WTC11 (cell line): ENCODE data around the gene DISP2. TPM values are rescaled to one million over a fixed set of nuclear protein-coding genes. Genes with fewer than 3 reads are reported as not detected.

ENCODE experiments used
- ATAC-seq: fragments of 200-7000 bp; cut with Tn5 transposase; 2 replicates; pipeline ENCODE4 v1.10.0; 2021; ENCODE audit warnings: mild to moderate bottlenecking, moderate library complexity
- CTCF ChIA-PET: fragments of 300-600 bp; sonication (Branson Sonifier 250); formaldehyde crosslinking; loops from one replicate; lab custom pipeline; 2021; ENCODE audit warnings: antibody characterized with exemption; lab: Charles Lee
- POLR2A ChIA-PET: fragments of 350-600 bp; sonication (Branson Sonifier 250); formaldehyde crosslinking; loops from one replicate; lab custom pipeline; 2021; ENCODE audit warnings: antibody characterized with exemption; lab: Charles Lee
- DNase-seq: peaks from one replicate; pipeline ENCODE4 v3.0.0; 2021; ENCODE audit warnings: low spot score
- H3K27ac Mint-ChIP-seq: 2 replicates; pipeline ENCODE4 v1.8.0; 2021; ENCODE audit warnings: mixed read lengths
- H3K27me3 Mint-ChIP-seq: 2 replicates; pipeline ENCODE4 v1.8.0; 2021; ENCODE audit warnings: low read depth, mild to moderate bottlenecking, moderate library complexity, mixed read lengths
- H3K36me3 Mint-ChIP-seq: 2 replicates; pipeline ENCODE4 v1.8.0; 2021; ENCODE audit warnings: mixed read lengths
- H3K4me1 Mint-ChIP-seq: 2 replicates; pipeline ENCODE4 v1.8.0; 2022; ENCODE audit warnings: mixed read lengths
- H3K4me3 Mint-ChIP-seq: 2 replicates; pipeline ENCODE4 v1.8.0; 2021; ENCODE audit warnings: mild to moderate bottlenecking, moderate library complexity, mixed read lengths
- H3K9me3 Mint-ChIP-seq: 2 replicates; pipeline ENCODE4 v1.8.0; 2021; ENCODE audit warnings: mixed read lengths
- AFF4 ChIP-seq: sonication (generic); formaldehyde crosslinking; IDR thresholded peaks from 2 replicates; pipeline ENCODE4 v1.8.1; 2023; ENCODE audit warnings: mild to moderate bottlenecking, missing genetic modification reagents, borderline replicate concordance
- AR ChIP-seq: fragments of 250-450 bp; sonication (Bioruptor Pico); IDR thresholded peaks from 2 replicates; pipeline ENCODE4 v1.9.0; 2021; ENCODE audit warnings: mild to moderate bottlenecking
- ATF2 ChIP-seq: sonication (generic); formaldehyde crosslinking; IDR thresholded peaks from 2 replicates; pipeline ENCODE4 v1.8.1; 2022; ENCODE audit warnings: low read depth, missing genetic modification reagents, borderline replicate concordance
- ETV6 ChIP-seq: sonication (generic); formaldehyde crosslinking; IDR thresholded peaks from 2 replicates; pipeline ENCODE4 v1.8.1; 2022; ENCODE audit warnings: mild to moderate bottlenecking, missing genetic modification reagents
- FOXJ3 ChIP-seq: sonication (generic); formaldehyde crosslinking; IDR thresholded peaks from 2 replicates; pipeline ENCODE4 v1.9.0; 2021; ENCODE audit warnings: missing genetic modification reagents, mild to moderate bottlenecking, borderline replicate concordance
- FOXP4 ChIP-seq: sonication (generic); formaldehyde crosslinking; IDR thresholded peaks from 2 replicates; pipeline ENCODE4 v1.8.0; 2022; ENCODE audit warnings: mild to moderate bottlenecking, missing genetic modification reagents
- GTF2I ChIP-seq: fragments of 250-450 bp; sonication (Bioruptor Pico); conservative IDR thresholded peaks from 2 replicates; pipeline ENCODE4 v1.4.0; 2021; ENCODE audit warnings: mild to moderate bottlenecking
- HMGXB4 ChIP-seq: sonication (generic); formaldehyde crosslinking; IDR thresholded peaks from 2 replicates; pipeline ENCODE4 v1.8.1; 2023; ENCODE audit warnings: mild to moderate bottlenecking, moderate library complexity, missing genetic modification reagents
- IRF2 ChIP-seq: sonication (generic); formaldehyde crosslinking; IDR thresholded peaks from 2 replicates; pipeline ENCODE4 v1.8.0; 2022; ENCODE audit warnings: low read depth, missing genetic modification reagents, borderline replicate concordance
- JAZF1 ChIP-seq: fragments of 250-450 bp; sonication (Bioruptor Pico); IDR thresholded peaks from 2 replicates; pipeline ENCODE4 v1.9.0; 2021; ENCODE audit warnings: moderate library complexity, mild to moderate bottlenecking, inconsistent platforms
- MLX ChIP-seq: sonication (generic); formaldehyde crosslinking; IDR thresholded peaks from 2 replicates; pipeline ENCODE4 v1.8.1; 2023; ENCODE audit warnings: mild to moderate bottlenecking, missing genetic modification reagents, moderate library complexity
- NFE2L1 ChIP-seq: sonication (generic); formaldehyde crosslinking; IDR thresholded peaks from 2 replicates; pipeline ENCODE4 v1.8.1; 2023; ENCODE audit warnings: missing genetic modification reagents
- RORB ChIP-seq: fragments of 250-450 bp; sonication (Bioruptor Pico); IDR thresholded peaks from 2 replicates; pipeline ENCODE4 v1.9.0; 2021; ENCODE audit warnings: mild to moderate bottlenecking
- STAT6 ChIP-seq: sonication (generic); formaldehyde crosslinking; conservative IDR thresholded peaks from 2 replicates; pipeline ENCODE4 v1.8.1; 2023; ENCODE audit warnings: mild to moderate bottlenecking, low read depth, missing genetic modification reagents, moderate library complexity
- ZNF425 ChIP-seq: fragments of 250-450 bp; sonication (Bioruptor Pico); conservative IDR thresholded peaks from 2 replicates; pipeline ENCODE4 v1.9.0; 2021; ENCODE audit warnings: mild to moderate bottlenecking
- ZSCAN18 ChIP-seq: fragments of 250-450 bp; sonication (Bioruptor Pico); IDR thresholded peaks from 2 replicates; pipeline ENCODE4 v2.1.2; 2022; ENCODE audit warnings: mild to moderate bottlenecking, moderate library complexity
- total RNA-seq: library from RNA; stranded (reverse); gene quantifications from 3 replicates; pipeline ENCODE4 v1.2.3, GENCODE V29; 2021

The DISP2 gene
- total RNA-seq, 1 experiment from 2014 or later, result 3.5 TPM

GRCh38 chr15:40424483-40425115, 66.6 kb downstream of the DISP2 start (continued):
- no peak for TF ChIP-seq ZSCAN18 (CRISPR knock-in tag)
- TF ChIP-seq AFF4, result no peak
- TF ChIP-seq ZNF425 (CRISPR knock-in tag), result no peak
- TF ChIP-seq FOXJ3 (CRISPR knock-in tag), result no peak
- no peak for TF ChIP-seq RORB (CRISPR knock-in tag)
- no peak for TF ChIP-seq ATF2
- TF ChIP-seq MLX (CRISPR knock-in tag), result no peak
- no peak for TF ChIP-seq FOXP4

- ChIA-PET POLR2A (no interaction called here), CTCF (interaction anchor here (0.9 to 8.5 kb wide), 4 partner anchors 57 to 116 kb away, joined by 3 to 98 read pairs (median 28); partner anchors contain the start of gene CCDC9B)
- peaks cover 33% of the 10 kb centered on the region for H3K4me1 Mint-ChIP-seq
- no peak for DNase-seq
- ATAC-seq, result no peak
- H3K36me3 Mint-ChIP-seq, result no peaks in the 10 kb centered on the region
- H3K9me3 Mint-ChIP-seq, result no peaks in the 10 kb centered on the region
- H3K4me3 Mint-ChIP-seq, result no peak overlapping the region
- H3K27me3 Mint-ChIP-seq, result no peaks in the 10 kb centered on the region; the same call in 1 of the 2 replicates
- no peak overlapping the region for H3K27ac Mint-ChIP-seq
- TF ChIP-seq AR (CRISPR knock-in tag) (no peak), NFE2L1 (no peak), JAZF1 (CRISPR knock-in tag) (no peak), GTF2I (CRISPR knock-in tag) (no peak), IRF2 (no peak), HMGXB4 (CRISPR knock-in tag) (no peak), STAT6 (no peak), ETV6 (CRISPR knock-in tag) (no peak)
These were observed 67.7 kb downstream of the DISP2 start for GRCh38 chr15:40425681-40426080.
